NAMALWA (cell line): Measurements from ENCODE around the gene MSTN.
"Not testable (repeated sequence)": the region's sequence is repeated elsewhere in the genome, so short reads cannot be mapped to it uniquely, and the experiment has no call there.

ENCODE experiments used
- DNase-seq: peaks from one replicate; pipeline ENCODE4 v3.0.0-alpha.2; 2015; ENCODE audit warnings: low spot score

MSTN gene

GRCh38 chr2:190063624-190064023 lies 1.1 kb upstream of the MSTN start:
- no peak for DNase-seq

GRCh38 chr2:190062053-190062452 lies 476 bp downstream of the MSTN start:
- DNase-seq, result no peak

GRCh38 chr2:190060626-190061025 lies 1.9 kb downstream of the MSTN start:
- DNase-seq, result no peak

GRCh38 chr2:190060019-190060418 lies 2.5 kb downstream of the MSTN start:
- no peak for DNase-seq

GRCh38 chr2:190053426-190053825 lies 9.1 kb downstream of the MSTN start:
- DNase-seq, result no peak

- no peak for DNase-seq
Observed at GRCh38 chr2:190052307-190052706, 10.2 kb downstream of the MSTN start.

- DNase-seq, result no peak
Observed at GRCh38 chr2:190051223-190051622, 11.3 kb downstream of the MSTN start.

GRCh38 chr2:190050001-190050400 lies 12.5 kb downstream of the MSTN start:
- no peak for DNase-seq

GRCh38 chr2:190044866-190045265 lies 17.7 kb downstream of the MSTN start:
- DNase-seq, result no peak

GRCh38 chr2:190043441-190043840 lies 19.1 kb downstream of the MSTN start:
- DNase-seq, result no peak

- DNase-seq, result no peak
Observed at GRCh38 chr2:190036071-190036470, 26.5 kb downstream of the MSTN start.

GRCh38 chr2:190034417-190034816 lies 28.1 kb downstream of the MSTN start:
- DNase-seq, result not testable (repeated sequence)

- DNase-seq, result no peak
Observed at GRCh38 chr2:190031969-190032618, 30.4 kb downstream of the MSTN start.

- peak; percentile 86 for DNase-seq
Observed at GRCh38 chr2:190023860-190024259, 38.7 kb downstream of the MSTN start.

GRCh38 chr2:190020720-190021119 lies 41.8 kb downstream of the MSTN start:
- no peak for DNase-seq

- DNase-seq, result no peak
Observed at GRCh38 chr2:190017837-190018236, 44.7 kb downstream of the MSTN start.

GRCh38 chr2:190015969-190016368 lies 46.6 kb downstream of the MSTN start:
- DNase-seq, result not testable (repeated sequence)
